ENCODE data around the gene SNX11. TPM values are rescaled to one million over a fixed set of nuclear protein-coding genes. Genes with fewer than 3 reads are reported as not detected.

Gene SNX11
- total RNA-seq, 1 donor from 2014 or later = 18.5 TPM

GRCh38 chr17:48153691-48154358, 46.3 kb downstream of the SNX11 start:
- no peak for ATAC-seq
- intact Hi-C loops (cut with DNase I) = no loop called here

GRCh38 chr17:48155889-48156611, 48.5 kb downstream of the SNX11 start:
- intact Hi-C loops (cut with DNase I) = no loop called here
- ATAC-seq = no peak

More at GRCh38 chr17:48153691-48154358, 46.3 kb downstream of the SNX11 start:
- no peak for DNase-seq (ENCODE audit: low spot score)

GRCh38 chr17:48159232-48159631, 51.7 kb downstream of the SNX11 start:
- no peak for DNase-seq (ENCODE audit: low spot score)
- intact Hi-C loops (cut with DNase I) = no loop called here
- ATAC-seq = no peak

More at GRCh38 chr17:48155889-48156611, 48.5 kb downstream of the SNX11 start:
- no peak for DNase-seq (ENCODE audit: low spot score)

- no peak for DNase-seq (ENCODE audit: low spot score)
- ATAC-seq = no peak
- intact Hi-C loops (cut with DNase I) = no loop called here
Measured at GRCh38 chr17:48160177-48161081, 52.9 kb downstream of the SNX11 start.

- intact Hi-C loops (cut with DNase I) = no loop called here
- no peak for ATAC-seq
- no peak for DNase-seq (ENCODE audit: low spot score)
Measured at GRCh38 chr17:48161127-48161905, 53.8 kb downstream of the SNX11 start.

GRCh38 chr17:48162306-48162934, 54.9 kb downstream of the SNX11 start:
- DNase-seq (ENCODE audit: low spot score) (no peak), ATAC-seq (no peak)
- intact Hi-C loops (cut with DNase I) = no loop called here

GRCh38 chr17:48162946-48163506, 55.5 kb downstream of the SNX11 start:
- ATAC-seq (no peak), DNase-seq (ENCODE audit: low spot score) (no peak)
- intact Hi-C loops (cut with DNase I) = no loop called here

GRCh38 chr17:48163809-48164208, 56.2 kb downstream of the SNX11 start:
- intact Hi-C loops (cut with DNase I) = no loop called here
- no peak for ATAC-seq
- DNase-seq (ENCODE audit: low spot score) = no peak

- intact Hi-C loops (cut with DNase I) = no loop called here
Measured at GRCh38 chr17:48169926-48170325, 62.4 kb downstream of the SNX11 start.

More at GRCh38 chr17:48169926-48170325, 62.4 kb downstream of the SNX11 start:
- DNase-seq (ENCODE audit: low spot score) (no peak), ATAC-seq (no peak)

Small RNAs within 50 kb of the gene (microRNA-seq; reads per million reads assigned to microRNA genes)
- gene MIR1203 = not detected

Other genes starting within 250 kb of the SNX11 start
- 24.2 TPM for gene SP2, start 211.5 kb upstream of the SNX11 start, total RNA-seq
- 20.0 TPM for gene PNPO, start 166.2 kb upstream of the SNX11 start, total RNA-seq
- gene PRR15L, start 149.9 kb upstream of the SNX11 start, total RNA-seq = not detected
- gene CDK5RAP3, start 136.7 kb upstream of the SNX11 start, total RNA-seq = 187 TPM
- 72.7 TPM for gene COPZ2, start 70.0 kb upstream of the SNX11 start, total RNA-seq
- gene NFE2L1, start 59.4 kb upstream of the SNX11 start, total RNA-seq = 287 TPM
- 53.0 TPM for gene CBX1, start 6.3 kb upstream of the SNX11 start, total RNA-seq